NCI-H524 (cell line): ENCODE measurements around the gene TNFRSF4.
A peak's percentile ranks its signal among the peaks of the same experiment; 100 is the strongest.
"Not testable (repeated sequence)": the region's sequence is repeated elsewhere in the genome, so short reads cannot be mapped to it uniquely, and the experiment has no call there.

Experiments used
- DNase-seq, 2 experiments: peaks; one replicate each; lab custom pipeline; 2025; lab: John Stamatoyannopoulos, UW

The TNFRSF4 gene

DNA sequence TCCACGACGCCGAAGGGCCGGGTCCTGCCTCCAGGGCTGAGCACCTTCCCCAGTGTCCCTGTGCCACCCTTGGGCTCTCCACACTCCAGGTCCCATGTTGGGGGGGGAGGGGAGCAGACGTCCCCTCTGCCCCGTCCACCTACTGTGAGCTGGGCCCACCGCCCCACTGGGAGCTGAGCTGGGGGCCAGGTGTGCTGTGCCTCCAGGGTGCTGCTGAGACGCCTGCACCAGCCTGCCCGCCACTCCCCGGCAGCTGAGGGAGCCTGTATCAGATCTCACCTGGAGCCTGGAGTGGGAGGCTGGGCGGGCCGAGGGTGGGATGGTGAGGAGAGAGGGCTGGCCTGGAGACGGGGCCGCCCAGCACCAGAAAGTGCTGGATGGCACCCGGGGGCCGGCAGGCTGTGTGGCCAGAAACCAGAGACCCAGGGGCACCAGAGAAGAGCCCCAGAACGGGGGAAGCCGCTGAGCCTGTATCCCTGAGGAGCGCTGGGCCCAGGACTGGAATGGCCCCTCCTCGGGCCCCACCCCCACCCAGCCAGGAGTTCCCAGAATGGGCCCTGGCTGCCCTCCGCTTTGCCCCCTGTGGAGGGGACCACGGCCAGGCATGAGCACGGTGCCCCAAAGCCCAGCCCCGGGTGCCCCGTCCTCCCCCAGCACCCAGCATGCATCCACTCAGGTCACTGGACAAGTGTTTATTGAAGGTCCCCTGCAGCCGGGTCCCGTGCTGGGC lies 11.0 kb downstream of the TNFRSF4 start:
- no peak for DNase-seq

DNA sequence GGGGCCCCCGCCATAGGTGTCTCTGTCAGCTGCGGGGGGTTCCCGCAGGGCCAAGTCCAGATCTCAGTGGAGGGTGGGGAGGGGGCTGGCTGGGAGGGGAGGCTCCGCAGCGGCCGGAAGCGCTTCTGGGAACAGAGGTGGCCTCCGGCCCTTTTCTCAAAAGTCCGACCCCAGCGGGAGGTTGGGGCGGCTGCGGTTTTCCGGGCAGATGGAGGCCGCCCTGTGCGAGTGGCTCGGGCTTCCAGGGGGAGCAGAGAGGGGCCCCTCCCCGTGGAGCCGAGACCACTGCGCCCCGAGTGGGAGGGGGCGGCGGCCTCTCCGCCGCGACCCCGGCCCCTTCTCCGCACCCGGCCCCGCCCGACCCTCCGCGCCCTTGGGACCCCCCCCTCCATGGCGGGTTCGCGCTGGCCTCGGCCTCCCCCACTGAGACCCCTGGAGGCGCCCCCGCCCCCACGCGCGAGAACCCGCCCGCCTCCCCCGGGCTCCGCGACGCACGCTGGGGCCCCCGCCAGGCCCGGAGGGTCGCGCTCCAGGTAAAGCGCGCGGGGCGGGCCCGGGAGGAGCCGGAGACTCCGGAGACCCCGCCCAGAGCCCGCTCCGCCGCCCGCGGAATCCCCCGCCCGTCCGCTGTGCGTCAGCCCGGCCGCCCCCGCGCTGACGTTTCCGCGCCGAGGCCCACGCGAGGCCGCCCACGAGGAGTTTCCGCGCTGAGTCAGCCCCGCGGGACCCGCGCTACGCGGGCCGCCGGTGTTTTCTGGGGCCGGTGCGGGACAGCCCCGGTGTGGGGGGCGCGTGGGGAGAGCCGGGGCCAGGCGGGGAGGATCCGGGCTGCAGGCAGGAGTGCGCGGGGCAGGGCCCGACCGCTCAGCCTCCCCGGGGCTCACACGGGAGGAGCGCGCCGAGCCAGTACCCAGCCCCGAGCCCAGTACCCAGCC lies 12.8 kb downstream of the TNFRSF4 start:
- no peak for DNase-seq

DNA sequence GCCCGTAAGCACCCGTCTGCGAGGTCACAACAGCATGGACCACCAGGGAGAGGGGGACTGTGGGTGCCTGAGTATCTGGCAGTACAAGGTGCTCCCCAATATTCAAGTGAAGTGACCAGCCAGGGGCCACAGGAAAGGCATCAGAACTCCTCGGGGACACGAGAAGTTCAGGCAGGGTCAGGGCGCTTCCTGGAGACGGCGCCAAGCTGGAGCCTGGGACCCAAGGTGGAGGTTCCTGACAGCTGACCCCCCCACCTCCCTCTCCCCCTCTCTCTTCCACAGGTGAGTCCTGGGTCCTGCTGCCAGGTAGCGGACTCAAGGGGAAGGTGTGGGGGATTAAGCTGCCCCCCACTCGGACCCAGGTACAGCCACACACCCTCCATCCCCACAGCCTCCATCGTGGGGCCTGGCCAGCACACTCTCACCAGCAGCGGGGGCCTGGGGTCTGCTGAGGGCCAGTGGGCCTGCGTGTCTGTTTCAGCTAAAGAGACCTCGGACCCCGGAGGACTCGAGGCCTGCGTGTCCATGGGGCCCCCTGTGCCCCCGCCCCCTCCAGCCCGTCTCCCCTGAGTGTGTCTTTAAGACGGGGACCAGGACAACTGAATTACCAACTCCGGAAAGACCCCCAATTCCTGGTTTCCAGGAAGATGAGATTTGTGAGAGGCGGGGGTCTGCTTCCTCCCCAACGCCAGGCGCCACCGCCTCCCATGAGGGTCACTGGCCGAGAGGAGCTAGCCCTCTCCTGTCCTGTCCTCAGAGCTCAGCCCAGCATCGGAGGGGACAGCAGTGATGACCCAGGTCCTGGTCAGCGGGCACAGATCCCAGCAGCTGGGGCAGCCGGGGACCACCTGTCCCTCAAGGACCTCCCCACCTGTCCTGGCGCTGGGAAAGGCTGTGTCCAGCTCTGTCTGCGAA lies 13.7 kb downstream of the TNFRSF4 start:
- no peak for DNase-seq

DNA sequence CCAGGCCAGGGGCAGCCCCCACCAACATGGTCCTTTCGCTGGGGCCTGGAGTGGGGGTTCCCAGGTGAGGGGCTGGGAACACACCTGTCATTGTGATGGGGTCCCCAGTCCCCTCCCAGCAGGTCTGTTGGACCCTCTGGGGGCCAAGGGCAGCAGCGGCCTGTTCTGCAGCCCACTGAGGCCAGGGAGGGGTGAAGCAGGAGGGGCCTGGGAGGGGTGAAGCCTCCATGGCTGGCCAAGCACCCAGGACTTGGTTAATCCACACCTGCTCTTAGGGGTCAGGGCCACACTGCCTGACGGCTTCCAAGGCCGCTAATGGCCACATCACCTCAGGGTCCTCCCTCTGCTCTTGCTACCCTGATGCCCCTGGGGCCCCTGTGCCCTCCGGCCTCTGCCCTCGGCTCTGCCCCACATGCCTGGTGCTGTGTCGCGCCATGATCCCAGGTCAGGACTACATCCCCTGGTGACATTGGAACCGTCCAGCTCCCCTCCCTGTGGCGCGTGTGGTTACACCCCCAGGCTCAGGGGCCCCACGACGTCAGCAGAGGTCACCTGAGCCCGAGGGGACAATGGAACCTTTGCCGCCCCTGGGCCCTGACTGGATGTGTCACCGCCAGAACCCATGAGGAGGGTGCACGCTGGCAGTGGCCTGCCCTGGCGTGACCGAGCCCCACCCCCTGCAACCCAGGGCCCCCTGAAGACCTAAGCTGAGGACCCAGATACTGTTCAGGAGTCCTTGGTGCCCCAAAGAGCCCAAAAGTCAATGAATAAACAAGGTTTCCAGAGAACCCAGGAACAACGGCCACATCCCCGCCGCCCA lies 14.6 kb downstream of the TNFRSF4 start:
- no peak for DNase-seq

DNA sequence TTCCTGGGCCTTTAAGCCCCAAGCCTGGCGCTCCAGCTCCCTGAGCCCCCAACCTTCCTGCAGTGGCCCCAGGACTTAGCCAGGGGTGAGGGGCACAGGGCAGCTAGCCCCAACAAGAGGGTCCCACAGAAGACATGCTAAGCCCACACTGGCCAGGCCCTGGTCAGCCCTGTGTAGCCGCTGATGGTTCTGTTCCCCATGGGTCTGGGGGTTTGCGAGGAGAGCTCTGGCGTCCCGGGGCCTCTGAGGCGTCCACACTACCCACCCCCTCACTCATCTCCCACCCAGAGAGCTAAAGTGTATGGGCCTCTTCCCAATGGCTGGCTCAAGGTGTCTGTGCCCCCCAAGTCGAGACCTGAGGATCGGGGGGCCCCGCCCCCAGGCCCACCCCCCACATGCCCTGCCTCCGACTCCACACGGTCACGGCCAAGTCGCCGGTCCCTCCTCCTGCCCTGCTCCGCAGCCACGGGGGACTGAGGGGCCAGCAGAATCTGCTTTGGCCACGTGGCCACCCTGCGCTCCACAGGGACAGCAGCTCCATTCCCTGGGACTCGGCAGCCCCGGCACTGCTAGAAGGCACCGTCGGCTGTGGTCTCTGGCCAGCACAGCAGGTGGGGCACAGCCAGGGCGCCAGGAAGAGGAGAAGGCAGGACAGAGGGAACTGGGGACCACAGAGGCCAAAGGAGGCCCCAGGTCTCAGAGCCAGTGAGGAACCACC lies 15.4 kb downstream of the TNFRSF4 start:
- DNase-seq, result no peak

DNA sequence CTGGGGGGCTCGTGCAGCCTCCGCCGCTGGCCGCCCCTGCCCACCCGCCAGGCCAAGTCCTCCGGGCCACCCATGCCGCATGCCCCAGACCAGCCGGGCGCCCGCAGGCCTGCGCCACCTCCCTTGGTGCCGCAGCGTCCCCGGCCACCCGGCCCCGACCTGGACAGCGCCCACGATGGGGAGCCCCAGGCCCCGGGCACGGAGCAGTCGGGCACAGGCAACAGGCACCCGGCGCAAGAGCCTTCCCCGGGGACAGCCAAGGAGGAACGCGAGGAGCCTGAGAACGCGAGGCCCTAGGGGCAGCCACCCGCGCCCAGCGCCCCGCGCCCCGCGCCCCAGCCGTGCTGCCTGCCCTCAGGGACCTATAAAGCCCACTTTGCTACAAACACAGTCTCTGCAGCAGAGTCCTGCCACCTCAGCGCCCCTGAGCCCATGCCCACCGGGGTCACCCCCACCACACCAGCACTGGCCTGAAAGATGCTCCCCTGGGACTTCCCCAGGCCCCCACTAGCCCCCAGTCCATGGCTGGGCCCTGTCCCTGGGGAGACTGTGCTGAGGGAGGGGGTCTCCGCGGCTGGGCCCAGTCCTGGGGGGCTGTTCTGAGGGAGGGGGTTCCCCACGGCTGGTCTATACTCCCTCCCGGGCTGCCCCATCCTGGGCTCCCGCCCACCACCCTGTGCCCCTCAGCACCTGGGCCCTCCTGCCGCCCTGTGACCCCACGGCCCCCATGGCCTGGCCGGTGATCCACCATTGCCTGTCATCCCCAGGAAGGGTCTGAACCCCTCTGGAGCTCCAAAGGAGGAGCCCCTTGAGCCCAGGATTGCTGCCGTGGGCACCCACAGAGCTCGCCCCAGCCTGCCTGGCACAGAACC lies 16.2 kb downstream of the TNFRSF4 start:
- no peak for DNase-seq

DNA sequence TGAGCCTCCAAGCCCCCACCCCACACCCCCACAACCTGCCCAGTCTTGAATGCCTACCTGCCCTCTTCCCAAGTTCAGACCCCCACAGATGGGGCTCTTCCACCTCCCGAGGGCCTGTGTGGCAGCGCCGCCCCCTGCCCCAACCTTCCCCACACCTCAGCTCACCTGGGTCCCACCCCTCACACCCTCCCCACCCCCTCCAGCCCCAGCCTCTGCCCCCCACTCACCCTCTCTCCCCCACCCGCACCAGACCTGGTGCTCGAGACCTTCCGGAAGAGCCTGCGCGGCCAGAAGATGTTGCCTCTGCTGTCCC lies 16.8 kb downstream of the TNFRSF4 start:
- DNase-seq, result no peak

DNA sequence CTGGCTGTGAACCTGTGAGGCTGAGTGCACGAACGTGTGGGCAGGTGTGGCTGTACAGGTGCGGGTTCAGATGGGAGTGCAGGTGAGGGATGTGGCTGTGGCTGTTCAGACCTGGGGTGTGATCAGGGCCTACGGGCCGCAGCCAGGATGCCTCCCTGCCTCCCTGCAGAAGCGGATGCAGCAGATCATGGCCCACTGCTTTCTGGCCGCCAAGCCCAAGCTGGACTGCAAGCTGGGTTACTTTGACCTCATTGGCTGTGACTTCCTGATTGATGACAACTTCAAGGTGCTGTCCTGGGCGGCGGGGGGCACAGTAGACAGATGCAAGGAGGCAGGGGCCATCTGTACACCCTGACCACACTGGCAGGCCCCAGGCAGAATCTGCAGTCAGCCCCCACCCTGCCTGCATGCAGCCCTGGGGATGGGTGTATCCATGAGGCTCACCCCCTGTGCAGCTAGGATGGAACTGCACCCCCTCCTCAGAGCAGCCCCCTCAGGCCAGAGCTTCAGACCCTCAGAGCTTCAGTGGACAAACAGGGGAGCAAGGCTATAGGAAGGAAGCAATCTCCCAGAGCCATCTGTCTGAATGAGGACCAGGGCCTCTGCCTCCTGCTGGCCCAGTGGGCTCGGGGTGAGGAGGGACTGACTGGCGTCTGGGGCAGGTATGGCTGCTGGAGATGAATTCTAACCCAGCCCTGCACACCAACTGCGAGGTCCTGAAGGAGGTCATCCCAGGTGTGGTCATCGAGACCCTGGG lies 17.3 kb downstream of the TNFRSF4 start:
- DNase-seq, result peak in 1 of 2 experiments; percentile 34

DNA sequence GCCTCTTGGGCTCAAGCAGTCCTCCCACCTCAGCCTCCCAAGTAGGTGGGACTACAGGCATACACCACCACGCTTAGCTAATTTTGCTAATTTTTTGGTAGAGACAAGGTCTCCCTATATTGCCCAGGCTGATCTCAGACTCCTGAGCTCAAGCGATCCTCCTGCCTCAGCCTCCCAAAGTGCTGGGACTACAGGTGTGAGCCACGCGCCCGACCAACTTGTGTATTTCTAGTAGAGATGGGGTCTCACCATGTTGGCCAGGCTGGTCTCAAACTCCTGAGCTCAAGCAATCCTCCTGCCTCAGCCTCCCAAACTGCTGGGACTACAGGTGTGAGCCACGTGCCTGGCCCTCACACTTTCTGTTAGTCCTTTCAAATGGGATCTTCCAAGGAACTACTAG lies 18.2 kb downstream of the TNFRSF4 start:
- DNase-seq, result not testable (repeated sequence)

DNA sequence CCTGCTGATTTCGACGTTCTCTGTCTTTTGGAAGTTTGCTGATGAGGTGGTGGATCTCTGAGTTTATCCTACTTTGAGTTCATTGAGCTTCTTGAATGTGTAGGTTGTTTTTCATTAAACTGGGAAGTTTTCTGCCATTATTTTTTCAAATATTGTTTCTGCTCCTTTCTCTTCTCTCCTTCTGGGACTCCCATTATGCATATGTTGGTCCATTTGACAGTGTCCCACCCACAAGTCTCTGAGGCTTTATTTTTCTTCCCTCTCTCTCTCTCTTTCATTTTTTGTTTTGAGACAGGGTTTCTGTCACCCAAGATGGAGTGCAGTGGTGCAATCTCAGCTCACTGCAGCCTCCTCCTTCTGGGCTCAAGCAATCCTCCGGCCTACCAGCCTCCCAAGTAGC lies 19.2 kb downstream of the TNFRSF4 start:
- no peak for DNase-seq

DNA sequence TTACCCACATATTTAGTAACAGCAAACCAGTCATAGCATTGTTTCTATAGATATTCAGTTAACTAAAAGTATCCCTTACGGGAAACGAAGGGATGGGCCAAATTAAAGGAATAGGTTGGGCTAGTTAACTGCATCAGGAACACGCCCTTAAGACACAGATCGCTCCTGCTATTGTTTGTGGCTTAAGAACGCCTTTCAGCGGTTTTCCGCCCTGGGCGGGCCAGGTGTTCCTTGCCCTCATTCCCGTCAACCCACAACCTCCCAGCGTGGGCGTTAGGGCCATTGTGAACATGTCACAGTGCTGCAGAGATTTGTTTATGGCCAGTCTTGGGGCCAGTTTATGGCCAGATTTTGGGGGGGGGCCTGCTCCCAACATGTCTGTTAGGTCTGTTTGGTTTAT lies 22.2 kb downstream of the TNFRSF4 start:
- DNase-seq, result no peak

DNA sequence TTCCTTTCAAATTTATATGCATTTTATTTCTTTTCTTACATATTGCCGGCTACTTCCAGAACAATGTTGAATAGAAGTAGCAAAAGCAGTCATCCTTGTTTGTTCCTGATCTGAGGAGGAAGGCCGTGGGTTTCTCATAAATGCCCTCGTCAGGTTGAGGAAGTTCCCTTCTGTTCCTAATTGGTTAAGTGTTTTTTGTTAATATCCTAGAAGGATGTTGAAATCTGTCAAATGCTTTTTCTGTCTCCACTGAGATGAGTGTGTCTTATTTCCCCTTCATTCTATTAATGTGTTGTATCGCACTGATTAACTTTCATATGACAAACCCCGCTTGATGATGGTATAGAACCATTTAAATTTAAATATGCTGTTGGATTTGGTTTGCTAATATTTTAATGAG lies 24.8 kb downstream of the TNFRSF4 start:
- no peak for DNase-seq

DNA sequence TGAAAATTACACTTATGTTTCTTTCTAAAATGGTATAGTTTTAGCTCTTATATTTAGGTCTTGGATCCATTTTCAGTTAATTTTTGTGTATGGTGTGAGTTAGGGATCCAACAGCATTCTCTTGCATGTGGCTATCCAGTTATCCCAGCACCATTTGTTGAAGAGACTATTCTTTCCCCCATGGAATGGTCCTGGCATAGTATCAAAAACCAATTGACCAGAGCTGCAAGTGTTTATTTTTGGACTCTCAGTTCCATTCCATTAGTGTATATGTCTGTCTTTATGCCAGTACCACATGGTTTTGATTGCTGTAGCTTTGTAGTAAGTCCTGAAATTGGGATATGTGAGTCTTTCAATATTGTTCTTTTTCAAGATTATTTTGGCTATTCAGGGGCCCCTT lies 26.0 kb downstream of the TNFRSF4 start:
- no peak for DNase-seq

DNA sequence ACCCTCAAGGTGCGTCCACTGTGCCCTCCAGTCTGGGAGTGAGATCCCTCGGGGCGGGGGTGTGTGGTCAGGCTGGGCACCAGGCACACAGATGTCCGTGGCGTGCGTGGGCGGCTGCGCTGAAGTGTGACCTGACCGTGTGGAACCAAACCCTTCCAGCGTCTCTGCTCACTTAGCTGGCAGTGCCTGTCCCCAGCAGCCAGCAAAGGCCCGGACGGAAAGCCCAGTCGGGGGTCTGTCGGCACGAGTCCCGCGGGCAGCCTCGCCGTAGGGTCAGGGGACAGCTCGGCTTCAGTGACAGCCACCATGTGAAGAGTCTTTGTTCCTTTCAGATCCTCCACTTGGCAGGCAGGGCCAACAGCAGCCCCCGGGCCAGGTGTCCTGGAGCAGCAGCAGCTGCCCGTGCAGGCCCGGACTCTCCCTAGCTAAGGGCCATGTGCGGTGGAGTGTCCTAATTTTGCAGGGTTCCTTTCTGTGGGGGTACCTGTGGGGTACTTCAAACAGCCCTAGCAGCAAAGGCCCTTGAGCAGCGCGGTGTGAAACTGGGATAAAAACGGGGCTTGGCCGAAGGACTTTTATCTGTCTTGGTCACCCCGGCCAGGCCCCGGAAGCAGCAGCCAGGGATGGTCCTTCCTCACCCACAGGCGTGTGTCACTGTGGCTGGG lies 28.7 kb downstream of the TNFRSF4 start:
- no peak for DNase-seq

DNA sequence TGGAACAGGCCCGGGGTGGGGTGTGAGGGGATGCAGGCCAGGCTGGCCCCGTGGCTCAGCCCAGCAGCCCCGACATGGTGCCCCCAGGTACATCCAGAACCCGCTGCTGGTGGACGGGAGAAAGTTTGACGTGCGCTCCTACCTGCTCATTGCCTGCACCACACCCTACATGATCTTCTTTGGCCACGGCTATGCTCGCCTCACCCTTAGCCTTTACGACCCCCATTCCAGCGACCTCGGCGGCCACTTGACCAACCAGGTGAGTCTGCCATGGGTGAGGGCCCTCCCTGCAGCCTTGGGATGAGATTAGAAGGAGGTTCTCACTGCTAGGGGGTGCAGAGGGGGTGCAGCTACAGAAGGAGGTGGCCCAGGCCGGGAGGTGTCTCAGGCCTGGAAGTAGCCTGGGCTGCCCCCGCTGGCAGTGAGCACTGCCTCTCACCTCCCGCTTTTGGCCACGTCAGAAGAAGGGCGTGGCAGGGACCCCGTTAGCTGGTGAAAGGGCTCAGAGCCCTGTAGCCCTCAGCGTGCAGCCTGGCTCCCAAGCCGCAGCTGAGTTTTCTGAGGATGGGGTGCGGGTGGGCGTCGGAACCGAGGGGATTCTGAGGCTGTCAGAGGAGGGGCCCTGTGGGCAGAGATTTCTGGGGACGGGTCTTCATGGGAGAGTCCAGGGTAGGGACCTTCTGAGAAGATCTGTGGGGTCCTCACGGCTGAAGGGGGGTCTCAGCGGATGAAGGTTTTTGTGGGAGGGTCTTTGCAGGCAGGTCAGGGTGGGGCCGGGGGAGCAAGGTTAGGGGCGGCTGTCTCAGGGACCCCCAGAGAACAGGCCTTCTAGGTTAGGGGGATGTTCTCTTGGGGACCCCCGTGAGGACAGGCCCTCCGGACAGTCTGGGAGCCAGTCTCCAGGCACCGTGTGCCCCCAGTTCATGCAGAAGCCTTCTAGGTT lies 29.8 kb downstream of the TNFRSF4 start:
- no peak for DNase-seq

DNA sequence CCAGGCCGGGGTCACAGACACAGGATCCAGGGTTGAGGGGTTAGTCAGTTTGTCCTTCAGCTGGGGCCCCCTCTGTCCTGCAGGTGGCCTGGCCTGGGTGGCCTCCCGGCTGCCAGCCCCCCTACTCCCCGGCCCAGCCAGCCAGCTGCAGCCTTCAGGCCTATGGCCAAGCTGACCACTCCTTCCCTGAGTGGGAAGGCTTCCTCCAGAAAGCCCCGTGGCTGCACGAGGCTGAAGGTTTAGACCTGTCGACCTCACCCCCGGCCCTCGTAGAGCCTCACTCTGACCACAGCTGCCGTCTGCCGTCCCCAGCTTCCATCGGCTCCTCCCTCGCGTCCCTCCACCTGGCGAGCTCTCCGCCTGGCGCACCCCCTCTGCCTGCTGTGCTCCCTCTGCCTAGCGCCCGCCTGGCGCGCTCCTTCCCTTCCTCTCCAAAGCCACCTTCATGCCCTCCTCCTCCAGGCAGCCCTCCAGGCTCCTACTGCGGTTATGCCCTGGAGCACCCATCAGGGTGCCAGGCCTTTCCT lies 30.7 kb downstream of the TNFRSF4 start:
- no peak for DNase-seq
